ENCODE results near the gene ZFP64.

DNA sequence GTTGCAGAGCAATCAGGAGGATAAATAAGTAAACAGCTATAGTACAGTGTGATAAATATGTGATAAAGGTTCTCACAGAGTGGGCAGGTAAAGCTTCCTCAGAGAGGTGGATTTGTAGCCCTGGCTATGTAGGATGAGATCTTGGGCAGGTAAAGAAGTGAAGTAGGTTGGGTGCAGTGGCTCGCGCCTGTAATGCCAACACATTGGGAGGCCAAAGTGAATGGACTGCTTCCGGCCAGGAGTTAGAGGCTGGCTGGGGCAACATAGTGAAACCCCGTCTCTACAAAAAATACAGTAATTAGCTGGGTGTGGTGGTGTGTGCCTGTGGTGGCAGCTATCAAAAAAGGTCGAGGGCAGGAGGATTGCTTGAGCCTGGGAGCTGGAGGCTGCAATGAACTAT, 72.9 kb downstream of the ZFP64 start:
- TF ChIP-seq CTCF (IDR thresholded peaks at IDR 0.05 in 8 of 11, conservative IDR thresholded peaks at IDR 0.05 in 3 of 11) = no peak
- no peak for TF ChIP-seq POLR2AphosphoS5 (IDR thresholded peaks at IDR 0.05)
- no peak for TF ChIP-seq POLR2A (IDR thresholded peaks at IDR 0.05)
